Measurements from ENCODE around the gene SPPL2B. TPM values are rescaled to one million over a fixed set of nuclear protein-coding genes. Genes with fewer than 3 reads are reported as not detected.

Gene SPPL2B
- polyA plus RNA-seq, 1 experiment, result 9.9 TPM

DNA sequence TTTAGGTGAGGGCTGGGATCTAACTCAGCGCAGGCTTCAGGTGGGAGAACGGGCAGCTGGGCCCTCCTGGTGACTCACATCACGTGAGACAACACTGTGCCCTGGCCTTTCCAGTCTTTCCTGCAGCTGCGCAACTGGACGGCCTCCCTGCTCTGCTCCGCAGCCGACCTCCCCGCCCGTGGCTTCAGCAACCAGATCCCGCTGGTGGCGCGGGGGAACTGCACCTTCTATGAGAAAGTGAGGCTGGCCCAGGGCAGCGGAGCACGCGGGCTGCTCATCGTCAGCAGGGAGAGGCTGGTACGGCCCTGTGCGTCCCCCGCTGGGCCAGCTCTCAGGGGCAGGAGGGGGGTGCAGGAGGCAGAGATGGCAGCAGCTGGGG, 8.8 kb downstream of the SPPL2B start:
- DNase-seq (ENCODE audit: low read depth, low spot score), result no peak
- Histone ChIP-seq H3K27ac (ENCODE audit: low read depth, low read length) (no peak overlapping the region), H3K27me3 (ENCODE audit: control insufficient read depth, insufficient read depth, low read length) (no peaks in the 10 kb centered on the region), H3K9me3 (ENCODE audit: control insufficient read depth, insufficient read depth, low read length) (peaks cover 17% of the 10 kb centered on the region), H3K4me3 (ENCODE audit: low read depth, low read length) (no peak overlapping the region)
- ChIA-PET CTCF (no interaction called here), POLR2A (no interaction called here)
- TF ChIP-seq, protein P1, sequence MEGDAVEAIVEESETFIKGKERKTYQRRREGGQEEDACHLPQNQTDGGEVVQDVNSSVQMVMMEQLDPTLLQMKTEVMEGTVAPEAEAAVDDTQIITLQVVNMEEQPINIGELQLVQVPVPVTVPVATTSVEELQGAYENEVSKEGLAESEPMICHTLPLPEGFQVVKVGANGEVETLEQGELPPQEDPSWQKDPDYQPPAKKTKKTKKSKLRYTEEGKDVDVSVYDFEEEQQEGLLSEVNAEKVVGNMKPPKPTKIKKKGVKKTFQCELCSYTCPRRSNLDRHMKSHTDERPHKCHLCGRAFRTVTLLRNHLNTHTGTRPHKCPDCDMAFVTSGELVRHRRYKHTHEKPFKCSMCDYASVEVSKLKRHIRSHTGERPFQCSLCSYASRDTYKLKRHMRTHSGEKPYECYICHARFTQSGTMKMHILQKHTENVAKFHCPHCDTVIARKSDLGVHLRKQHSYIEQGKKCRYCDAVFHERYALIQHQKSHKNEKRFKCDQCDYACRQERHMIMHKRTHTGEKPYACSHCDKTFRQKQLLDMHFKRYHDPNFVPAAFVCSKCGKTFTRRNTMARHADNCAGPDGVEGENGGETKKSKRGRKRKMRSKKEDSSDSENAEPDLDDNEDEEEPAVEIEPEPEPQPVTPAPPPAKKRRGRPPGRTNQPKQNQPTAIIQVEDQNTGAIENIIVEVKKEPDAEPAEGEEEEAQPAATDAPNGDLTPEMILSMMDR (IDR thresholded peaks at IDR 0.05; ENCODE audit: low read depth, low read length), result no peak

DNA sequence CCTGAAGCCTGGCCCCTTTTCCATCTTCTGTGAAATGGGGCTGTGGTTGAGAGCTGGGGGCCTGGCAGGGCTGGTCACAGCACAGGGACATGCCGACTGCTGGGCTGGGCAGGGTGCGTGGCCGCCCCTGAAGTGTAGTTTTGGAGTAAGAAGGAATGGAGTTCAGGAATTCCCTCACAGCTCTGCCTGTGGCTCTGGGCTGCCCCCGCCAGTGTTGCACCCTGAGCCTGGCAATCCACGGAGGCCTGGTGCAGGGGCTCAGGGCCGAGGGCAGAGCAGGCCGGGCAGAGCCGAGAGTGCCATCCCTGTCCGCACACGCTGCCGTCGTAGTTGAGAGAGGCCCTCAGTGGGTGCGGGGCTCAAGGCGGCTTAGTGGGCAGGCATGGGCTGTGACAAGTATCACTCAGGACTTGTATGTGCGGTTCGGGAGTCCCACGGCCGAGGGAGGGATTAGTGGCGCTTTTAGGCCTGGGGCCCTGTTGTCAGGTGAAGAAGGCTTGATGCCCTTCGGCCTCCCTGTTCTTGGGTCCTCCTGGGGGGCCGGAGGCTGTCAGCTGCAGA, 9.7 kb downstream of the SPPL2B start:
- CTCF ChIA-PET, result no interaction called here

DNA sequence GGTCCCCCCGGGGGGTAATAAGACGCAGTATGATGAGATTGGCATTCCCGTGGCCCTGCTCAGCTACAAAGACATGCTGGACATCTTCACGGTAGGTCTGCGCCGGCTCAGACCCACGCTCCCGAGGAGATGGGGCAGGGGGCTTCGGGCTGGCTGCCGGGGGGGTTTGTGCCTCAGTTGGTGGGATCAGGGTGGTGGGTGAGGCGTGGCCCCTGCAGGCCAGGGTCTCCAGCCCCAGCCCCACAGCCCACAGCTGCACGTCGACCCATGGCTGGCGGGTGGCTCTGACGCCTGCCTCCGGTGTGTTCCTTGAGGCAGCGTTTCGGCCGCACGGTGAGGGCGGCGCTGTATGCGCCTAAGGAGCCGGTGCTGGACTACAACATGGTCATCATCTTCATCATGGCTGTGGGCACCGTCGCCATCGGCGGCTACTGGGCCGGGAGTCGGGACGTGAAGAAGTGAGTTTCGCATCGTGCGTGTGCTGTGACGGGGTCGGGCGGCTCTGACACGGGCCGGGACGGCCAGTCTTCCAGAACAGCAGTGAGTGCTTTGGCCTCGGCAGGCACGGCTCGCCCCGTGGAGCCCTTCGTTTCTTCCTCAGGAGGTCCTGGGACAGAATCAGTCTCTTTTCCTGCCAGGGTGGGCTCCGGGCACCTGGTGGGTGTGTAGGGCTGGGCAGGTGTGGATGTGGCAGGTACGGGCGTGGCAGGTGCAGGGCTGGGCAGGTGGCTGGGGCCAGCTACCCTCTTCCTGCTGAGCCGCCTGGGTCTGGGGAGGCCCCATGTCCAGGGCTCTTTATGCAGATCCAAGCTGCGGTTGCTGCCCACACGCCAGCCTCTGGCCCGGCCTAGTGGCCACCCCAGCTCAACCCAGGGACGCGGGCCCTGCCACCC, 10.5 kb downstream of the SPPL2B start:
- Histone ChIP-seq H3K4me3 (ENCODE audit: low read depth, low read length) (no peak overlapping the region), H3K9me3 (ENCODE audit: control insufficient read depth, insufficient read depth, low read length) (peaks cover 17% of the 10 kb centered on the region), H3K27me3 (ENCODE audit: control insufficient read depth, insufficient read depth, low read length) (no peaks in the 10 kb centered on the region), H3K27ac (ENCODE audit: low read depth, low read length) (no peak overlapping the region)
- CTCF ChIA-PET, result no interaction called here
- TF ChIP-seq, protein P1 (IDR thresholded peaks at IDR 0.05; ENCODE audit: low read depth, low read length), result no peak
- POLR2A ChIA-PET, result no interaction called here
- DNase-seq (ENCODE audit: low read depth, low spot score), result no peak

More for the DNA sequence above, 9.7 kb downstream of the SPPL2B start:
- Histone ChIP-seq H3K4me3 (ENCODE audit: low read depth, low read length) (no peak overlapping the region), H3K9me3 (ENCODE audit: control insufficient read depth, insufficient read depth, low read length) (peaks cover 17% of the 10 kb centered on the region), H3K27me3 (ENCODE audit: control insufficient read depth, insufficient read depth, low read length) (no peaks in the 10 kb centered on the region), H3K27ac (ENCODE audit: low read depth, low read length) (no peak overlapping the region)
- POLR2A ChIA-PET, result no interaction called here
- TF ChIP-seq, protein P1 (IDR thresholded peaks at IDR 0.05; ENCODE audit: low read depth, low read length), result no peak
- no peak for DNase-seq (ENCODE audit: low read depth, low spot score)

DNA sequence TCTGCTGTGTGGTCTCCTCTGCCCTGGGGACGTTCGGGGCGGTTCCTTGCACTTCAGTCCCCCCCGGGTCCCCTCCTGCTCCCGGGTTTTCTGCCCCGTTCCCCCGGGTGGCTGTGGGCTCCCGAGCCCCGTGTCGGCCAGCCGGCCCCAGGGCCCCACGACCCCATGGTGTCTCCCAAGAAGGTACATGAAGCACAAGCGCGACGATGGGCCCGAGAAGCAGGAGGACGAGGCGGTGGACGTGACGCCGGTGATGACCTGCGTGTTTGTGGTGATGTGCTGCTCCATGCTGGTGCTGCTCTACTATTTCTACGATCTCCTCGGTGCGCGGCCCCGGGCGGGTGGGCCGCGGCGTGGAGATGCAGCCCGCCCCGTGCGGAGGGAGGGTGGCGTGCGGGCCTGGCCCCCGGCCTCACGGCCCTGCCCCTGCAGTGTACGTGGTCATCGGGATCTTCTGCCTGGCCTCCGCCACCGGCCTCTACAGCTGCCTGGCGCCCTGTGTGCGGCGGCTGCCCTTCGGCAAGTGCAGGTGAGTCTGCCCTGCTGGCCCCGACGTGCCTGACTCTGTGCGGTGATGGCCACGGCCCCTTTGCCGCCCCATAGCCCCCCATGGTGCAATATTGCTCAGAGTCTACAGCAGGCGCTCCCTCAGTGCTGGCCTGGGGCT, 11.3 kb downstream of the SPPL2B start:
- TF ChIP-seq, protein P1 (IDR thresholded peaks at IDR 0.05; ENCODE audit: low read depth, low read length), result no peak
- ChIA-PET CTCF (no interaction called here), POLR2A (no interaction called here)
- DNase-seq (ENCODE audit: low read depth, low spot score), result no peak
- Histone ChIP-seq H3K4me3 (ENCODE audit: low read depth, low read length) (no peak overlapping the region), H3K9me3 (ENCODE audit: control insufficient read depth, insufficient read depth, low read length) (peaks cover 10% of the 10 kb centered on the region), H3K27me3 (ENCODE audit: control insufficient read depth, insufficient read depth, low read length) (no peaks in the 10 kb centered on the region), H3K27ac (ENCODE audit: low read depth, low read length) (no peak overlapping the region)
